HK-2 (cell line): ENCODE results near the gene FCER1A.

ENCODE experiments used
- DNase-seq: peaks from one replicate; pipeline ENCODE4 v3.0.0-alpha.2; 2018; ENCODE audit not compliant: unreplicated experiment

Gene FCER1A

DNA sequence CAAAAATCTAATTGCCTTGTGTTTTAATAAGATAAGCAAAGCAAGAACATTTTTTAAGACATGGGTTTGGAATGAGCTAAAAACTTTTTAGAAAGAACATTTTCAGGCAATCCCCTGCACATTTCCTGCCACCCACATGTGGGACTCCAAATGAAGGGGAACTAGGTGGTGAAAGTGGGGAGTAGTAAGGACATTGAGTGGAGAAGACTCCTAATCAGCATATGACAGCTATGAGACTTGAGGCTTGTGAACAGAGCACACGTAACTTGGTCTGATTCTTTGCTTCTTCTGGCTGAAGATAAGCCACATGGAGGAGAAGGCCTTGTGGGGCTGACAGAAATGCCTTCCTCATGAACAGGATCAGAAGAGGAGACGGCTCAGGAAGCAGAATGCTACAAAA is 50.3 kb downstream of the FCER1A start:
- no peak for DNase-seq
